SK-N-SH treated with all-trans-retinoic acid at 6 μM for 48 hours (cell line): ENCODE results near the gene FAF1.

Source experiments
- BACH2 ChIP-seq: fragments of 250-450 bp; sonication (Bioruptor Pico); IDR thresholded peaks from 2 replicates; pipeline ENCODE4 v1.9.0; 2021; ENCODE audit warnings: mild to moderate bottlenecking, borderline replicate concordance
- CREB5 ChIP-seq: fragments of 250-450 bp; sonication (Bioruptor Pico); IDR thresholded peaks from 2 replicates; pipeline ENCODE4 v1.5.1; 2020; ENCODE audit warnings: low read depth, mild to moderate bottlenecking, moderate library complexity
- CSDC2 ChIP-seq: fragments of 250-450 bp; sonication (Bioruptor Pico); IDR thresholded peaks from 2 replicates; pipeline ENCODE4 v1.5.0; 2020; ENCODE audit warnings: mild to moderate bottlenecking, moderate library complexity
- GLIS3 ChIP-seq: fragments of 250-450 bp; sonication (Bioruptor Pico); IDR thresholded peaks from 2 replicates; pipeline ENCODE4 v1.5.0; 2020; ENCODE audit warnings: mild to moderate bottlenecking, moderate library complexity
- ISL1 ChIP-seq: fragments of 250-450 bp; sonication (Bioruptor Pico); IDR thresholded peaks from 2 replicates; pipeline ENCODE4 v2.1.2; 2022; ENCODE audit warnings: mild to moderate bottlenecking, moderate library complexity
- PATZ1 ChIP-seq: fragments of 250-450 bp; sonication (Bioruptor Pico); IDR thresholded peaks from 2 replicates; pipeline ENCODE4 v1.8.0; 2020; ENCODE audit warnings: mild to moderate bottlenecking, moderate library complexity, borderline replicate concordance
- PPARA ChIP-seq: fragments of 250-450 bp; sonication (Bioruptor Pico); IDR thresholded peaks from 2 replicates; pipeline ENCODE4 v1.5.0; 2020; ENCODE audit warnings: mild to moderate bottlenecking, borderline replicate concordance
- RARB ChIP-seq: fragments of 250-450 bp; sonication (Bioruptor Pico); IDR thresholded peaks from 2 replicates; pipeline ENCODE4 v1.8.0; 2021; ENCODE audit warnings: mild to moderate bottlenecking, moderate library complexity
- TOX ChIP-seq: fragments of 250-450 bp; sonication (Bioruptor Pico); IDR thresholded peaks from 2 replicates; pipeline ENCODE4 v1.8.0; 2021; ENCODE audit warnings: mild to moderate bottlenecking, moderate library complexity, borderline replicate concordance
- TSHZ2 ChIP-seq: fragments of 250-450 bp; sonication (Bioruptor Pico); IDR thresholded peaks from 2 replicates; pipeline ENCODE4 v1.5.0; 2020; ENCODE audit warnings: mild to moderate bottlenecking, moderate library complexity
- ZFP3 ChIP-seq: fragments of 250-450 bp; sonication (Bioruptor Pico); IDR thresholded peaks from 2 replicates; pipeline ENCODE4 v1.5.0; 2020; ENCODE audit warnings: mild to moderate bottlenecking, moderate library complexity
- ZFP30 ChIP-seq: fragments of 450-650 bp; formaldehyde crosslinking; IDR thresholded peaks from 2 replicates; pipeline ENCODE4 v1.5.0; 2022; ENCODE audit warnings: mild to moderate bottlenecking, moderate library complexity
- ZNF70 ChIP-seq: fragments of 450-650 bp; formaldehyde crosslinking; IDR thresholded peaks from 2 replicates; pipeline ENCODE4 v1.5.0; 2020; ENCODE audit warnings: mild to moderate bottlenecking, moderate library complexity
- ZNF8 ChIP-seq: fragments of 450-650 bp; formaldehyde crosslinking; IDR thresholded peaks from 2 replicates; pipeline ENCODE4 v1.5.0; 2020; ENCODE audit warnings: mild to moderate bottlenecking, moderate library complexity

- no peak for TF ChIP-seq PATZ1 (CRISPR knock-in tag)
- no peak for TF ChIP-seq RARB (CRISPR knock-in tag)
- no peak for TF ChIP-seq ZNF8 (CRISPR knock-in tag)
- TF ChIP-seq CREB5: no peak
- no peak for TF ChIP-seq ZFP30 (CRISPR knock-in tag)
- TF ChIP-seq CSDC2: no peak
- no peak for TF ChIP-seq ISL1 (CRISPR knock-in tag)
- no peak for TF ChIP-seq GLIS3 (CRISPR knock-in tag)
- no peak for TF ChIP-seq PPARA (CRISPR knock-in tag)
- no peak for TF ChIP-seq TOX (CRISPR knock-in tag)
- no peak for TF ChIP-seq ZFP3 (CRISPR knock-in tag)
- no peak for TF ChIP-seq TSHZ2 (CRISPR knock-in tag)
- no peak for TF ChIP-seq BACH2 (CRISPR knock-in tag)
- TF ChIP-seq ZNF70 (CRISPR knock-in tag): no peak
These were observed 521.1 kb downstream of the FAF1 start for GRCh38 chr1:50438945-50439344.
